ENCODE results near the gene GPR143. TPM values are rescaled to one million over a fixed set of nuclear protein-coding genes. Genes with fewer than 3 reads are reported as not detected.

Gene GPR143
- total RNA-seq, 3 donors from 2014 or later, result 0.39 to 0.93 (median 0.41) TPM

DNA sequence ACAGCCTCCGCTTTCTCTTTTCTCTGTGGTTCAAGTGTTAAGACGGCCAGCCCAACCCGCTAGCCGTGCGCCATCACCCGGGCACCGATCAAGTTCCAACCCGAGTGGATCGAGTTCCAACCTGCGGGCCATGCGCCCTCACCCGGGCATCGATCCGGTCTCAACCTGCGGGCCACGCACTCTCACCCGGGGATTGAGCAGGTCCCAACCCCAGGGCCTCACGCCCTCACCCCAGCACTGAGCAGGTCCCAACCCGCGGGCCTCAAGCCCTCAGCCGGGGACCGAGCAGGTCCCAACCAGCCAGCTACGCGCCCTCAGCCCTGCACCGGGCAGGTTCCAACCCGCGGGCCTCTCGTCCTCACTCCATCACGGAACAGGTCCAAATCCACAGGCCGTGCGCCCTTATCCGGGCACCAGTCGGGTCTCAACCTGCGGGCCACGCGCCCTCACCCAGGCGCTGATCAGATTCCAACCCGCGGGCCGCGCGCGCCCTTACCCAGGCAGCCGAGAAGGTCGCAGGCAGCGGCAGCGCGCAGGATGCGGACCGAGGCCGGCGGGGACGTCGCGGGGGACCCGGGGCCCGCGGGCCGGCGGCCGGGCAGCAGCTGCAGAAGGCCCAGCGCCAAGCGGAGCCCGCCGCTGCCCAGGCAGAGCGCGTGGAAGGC is 443 bp downstream of the GPR143 start:
- H3K4me1 ChIP-seq (ENCODE audit: low read depth), result no peaks in the 10 kb centered on the region
- no peak overlapping the region for H3K4me3 ChIP-seq
- intact Hi-C loops (cut with DNase I, micrococcal nuclease), result no loop called here
- ATAC-seq, result no peak
- H3K36me3 ChIP-seq (ENCODE audit: low read depth), result no peaks in the 10 kb centered on the region
- no peak for DNase-seq
- TF ChIP-seq, protein P1, sequence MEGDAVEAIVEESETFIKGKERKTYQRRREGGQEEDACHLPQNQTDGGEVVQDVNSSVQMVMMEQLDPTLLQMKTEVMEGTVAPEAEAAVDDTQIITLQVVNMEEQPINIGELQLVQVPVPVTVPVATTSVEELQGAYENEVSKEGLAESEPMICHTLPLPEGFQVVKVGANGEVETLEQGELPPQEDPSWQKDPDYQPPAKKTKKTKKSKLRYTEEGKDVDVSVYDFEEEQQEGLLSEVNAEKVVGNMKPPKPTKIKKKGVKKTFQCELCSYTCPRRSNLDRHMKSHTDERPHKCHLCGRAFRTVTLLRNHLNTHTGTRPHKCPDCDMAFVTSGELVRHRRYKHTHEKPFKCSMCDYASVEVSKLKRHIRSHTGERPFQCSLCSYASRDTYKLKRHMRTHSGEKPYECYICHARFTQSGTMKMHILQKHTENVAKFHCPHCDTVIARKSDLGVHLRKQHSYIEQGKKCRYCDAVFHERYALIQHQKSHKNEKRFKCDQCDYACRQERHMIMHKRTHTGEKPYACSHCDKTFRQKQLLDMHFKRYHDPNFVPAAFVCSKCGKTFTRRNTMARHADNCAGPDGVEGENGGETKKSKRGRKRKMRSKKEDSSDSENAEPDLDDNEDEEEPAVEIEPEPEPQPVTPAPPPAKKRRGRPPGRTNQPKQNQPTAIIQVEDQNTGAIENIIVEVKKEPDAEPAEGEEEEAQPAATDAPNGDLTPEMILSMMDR (IDR thresholded peaks at IDR 0.05), result no peak
- no peaks in the 10 kb centered on the region for H3K9me3 ChIP-seq

- no peak for ATAC-seq
- intact Hi-C loops (cut with DNase I, micrococcal nuclease), result no loop called here
- no peaks in the 10 kb centered on the region for H3K9me3 ChIP-seq
- DNase-seq, result no peak
- no peak overlapping the region for H3K4me3 ChIP-seq
- TF ChIP-seq, protein P1 (IDR thresholded peaks at IDR 0.05), result no peak
- H3K36me3 ChIP-seq (ENCODE audit: low read depth), result no peaks in the 10 kb centered on the region
- H3K4me1 ChIP-seq (ENCODE audit: low read depth), result no peaks in the 10 kb centered on the region
Measured at GRCh38 chrX:9759337-9759736, 6.3 kb downstream of the GPR143 start.

DNA sequence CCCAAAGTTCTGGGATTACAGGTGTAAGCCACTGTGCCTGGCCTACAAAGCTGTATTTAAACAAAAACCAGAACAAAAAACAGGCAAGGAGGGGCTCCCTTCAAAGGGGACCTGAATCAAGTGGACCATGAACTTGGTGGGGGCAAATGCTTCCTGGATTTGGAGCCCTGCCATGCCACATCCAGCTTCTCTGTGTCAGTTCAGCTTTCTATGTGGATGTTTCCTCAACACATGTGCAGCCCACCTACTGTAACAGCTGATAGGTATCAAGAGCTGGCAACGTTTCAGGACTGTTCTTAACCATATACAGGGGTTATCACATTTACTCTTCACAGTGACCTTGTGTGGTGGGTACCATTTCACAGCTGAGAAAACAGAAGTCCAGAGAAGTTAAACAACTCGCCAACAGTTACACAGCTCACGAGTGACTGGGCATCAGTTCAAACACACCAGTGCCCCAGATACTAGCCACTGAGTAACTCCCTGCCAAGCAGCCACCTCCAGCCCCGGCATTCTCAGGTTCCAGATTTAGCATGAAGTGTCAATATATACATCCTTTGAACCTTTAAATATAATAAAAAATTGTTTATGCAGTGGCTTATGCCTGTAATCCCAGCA is 7.5 kb downstream of the GPR143 start:
- no peaks in the 10 kb centered on the region for H3K36me3 ChIP-seq (ENCODE audit: low read depth)
- no peaks in the 10 kb centered on the region for H3K9me3 ChIP-seq
- no peak for DNase-seq
- no peak for ATAC-seq
- intact Hi-C loops (cut with DNase I, micrococcal nuclease), result no loop called here
- TF ChIP-seq, protein P1 (IDR thresholded peaks at IDR 0.05), result no peak
- no peaks in the 10 kb centered on the region for H3K4me1 ChIP-seq (ENCODE audit: low read depth)
- no peak overlapping the region for H3K4me3 ChIP-seq

DNA sequence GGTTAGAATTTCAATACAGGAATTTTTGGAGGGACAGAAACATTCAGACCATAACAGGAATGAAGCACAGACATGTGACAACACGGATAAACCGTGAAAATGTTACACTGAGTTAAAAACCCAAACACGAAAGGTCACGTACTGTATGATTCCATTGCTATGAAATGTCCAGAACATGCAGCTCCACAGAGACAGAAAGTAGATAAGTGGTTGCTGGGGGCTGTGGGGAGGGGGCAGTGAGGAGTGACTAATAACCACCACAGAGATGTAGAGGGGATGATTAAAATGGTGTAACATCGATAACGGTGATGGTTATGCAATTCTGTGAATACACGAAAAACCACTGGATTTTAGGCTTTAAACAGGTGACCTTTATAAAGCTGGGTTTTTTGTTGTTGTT is 8.3 kb downstream of the GPR143 start:
- TF ChIP-seq, protein P1 (IDR thresholded peaks at IDR 0.05), result no peak
- Histone ChIP-seq H3K4me3 (no peak overlapping the region), H3K9me3 (no peaks in the 10 kb centered on the region), H3K36me3 (ENCODE audit: low read depth) (no peaks in the 10 kb centered on the region), H3K4me1 (ENCODE audit: low read depth) (no peaks in the 10 kb centered on the region)
- no peak for DNase-seq
- no peak for ATAC-seq
- intact Hi-C loops (cut with DNase I, micrococcal nuclease), result no loop called here

GRCh38 chrX:9749146-9749692 is 16.4 kb downstream of the GPR143 start:
- ATAC-seq (no peak), DNase-seq (no peak)
- no peak overlapping the region for H3K4me3 ChIP-seq
- no peaks in the 10 kb centered on the region for H3K4me1 ChIP-seq (ENCODE audit: low read depth)
- no peaks in the 10 kb centered on the region for H3K36me3 ChIP-seq (ENCODE audit: low read depth)
- TF ChIP-seq, protein P1 (IDR thresholded peaks at IDR 0.05), result no peak
- intact Hi-C loops (cut with DNase I, micrococcal nuclease), result no loop called here
- no peaks in the 10 kb centered on the region for H3K9me3 ChIP-seq

Data from mucosa of descending colon (tissue), 3 donors.